Fibroblast of mammary gland (primary cell): ENCODE data around the gene CLEC4G.

Source experiments
- DNase-seq: peaks from one replicate; pipeline ENCODE4 v3.0.0-alpha.2; 2010; ENCODE audit warnings: low read depth
- H3K4me3 ChIP-seq: 2 replicates; pipeline ENCODE4 v1.5.1; 2011; ENCODE audit warnings: low read depth, mild to moderate bottlenecking, low read length, moderate library complexity; ENCODE audit not compliant: control insufficient read depth
- CTCF ChIP-seq: conservative IDR thresholded peaks from 2 replicates; pipeline ENCODE4 v1.5.1; 2011; ENCODE audit warnings: low read depth, low read length, inconsistent platforms; ENCODE audit not compliant: control insufficient read depth, insufficient read depth

CLEC4G gene

DNA sequence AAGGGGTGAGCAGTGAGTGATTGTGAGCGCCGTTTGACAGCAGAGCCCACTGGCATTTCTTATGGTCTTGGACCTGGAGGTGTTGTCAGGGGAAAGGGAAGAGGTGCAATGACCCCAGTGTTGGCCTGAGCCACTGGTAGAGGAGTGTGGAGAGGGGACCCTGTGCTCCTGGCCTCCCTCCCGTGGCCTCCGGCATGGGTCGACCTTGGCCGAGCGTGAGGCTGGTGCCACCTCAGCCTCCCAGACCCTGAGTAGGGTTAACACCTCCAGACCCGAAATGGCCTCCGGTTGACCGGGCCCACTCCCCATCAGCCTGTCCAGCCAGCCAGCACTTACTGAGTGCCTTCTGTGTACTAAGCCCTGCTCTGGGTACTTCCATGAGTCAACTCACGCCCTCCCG lies 44.7 kb downstream of the CLEC4G start:
- H3K4me3 ChIP-seq: no peak overlapping the region
- TF ChIP-seq CTCF: no peak
- no peak for DNase-seq

DNA sequence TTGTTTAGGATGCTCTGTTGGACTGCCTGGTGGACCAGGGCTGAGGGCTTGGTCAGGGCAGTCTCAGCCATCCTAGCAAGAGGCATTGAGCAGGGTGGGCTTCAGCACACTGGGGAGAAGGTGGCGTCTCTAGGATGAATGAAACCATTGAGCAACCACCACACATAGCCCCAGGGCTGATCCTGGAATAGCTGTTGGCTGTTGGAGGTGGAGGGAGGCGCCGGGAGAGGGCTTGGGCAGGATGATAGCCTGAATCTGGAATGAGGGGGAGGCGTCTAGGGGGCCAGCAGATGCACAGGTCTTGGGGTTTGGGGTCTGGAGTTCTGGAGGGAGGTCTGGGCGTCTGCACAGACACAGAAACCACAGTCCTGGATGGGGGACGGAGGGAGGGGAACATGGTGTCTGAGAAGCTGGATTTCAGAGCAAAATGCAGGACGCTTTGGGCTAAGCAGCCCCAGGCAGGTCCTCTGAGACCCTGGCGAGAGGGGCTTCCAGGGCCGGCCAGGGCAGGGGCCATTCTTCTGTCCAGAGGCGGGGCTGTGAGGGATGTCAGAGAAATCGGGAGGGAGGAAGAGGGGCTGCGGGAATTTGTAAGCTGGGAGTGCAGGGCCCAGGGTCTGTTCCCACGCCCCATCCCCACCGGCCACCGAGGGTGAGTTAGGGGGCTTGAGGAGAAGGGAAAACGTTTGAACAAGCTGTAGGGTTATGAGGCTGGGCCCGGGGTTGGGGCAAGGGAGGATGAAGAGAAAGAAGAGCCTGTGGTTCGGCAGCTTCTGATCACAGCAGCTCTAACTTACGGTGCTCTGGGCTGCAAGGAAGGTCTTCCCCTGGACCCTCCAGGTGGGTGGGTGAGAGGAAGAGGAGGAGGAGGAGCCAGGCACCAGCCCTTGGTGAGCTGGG lies 46.1 kb downstream of the CLEC4G start:
- no peak for TF ChIP-seq CTCF
- no peak overlapping the region for H3K4me3 ChIP-seq
- DNase-seq: no peak

DNA sequence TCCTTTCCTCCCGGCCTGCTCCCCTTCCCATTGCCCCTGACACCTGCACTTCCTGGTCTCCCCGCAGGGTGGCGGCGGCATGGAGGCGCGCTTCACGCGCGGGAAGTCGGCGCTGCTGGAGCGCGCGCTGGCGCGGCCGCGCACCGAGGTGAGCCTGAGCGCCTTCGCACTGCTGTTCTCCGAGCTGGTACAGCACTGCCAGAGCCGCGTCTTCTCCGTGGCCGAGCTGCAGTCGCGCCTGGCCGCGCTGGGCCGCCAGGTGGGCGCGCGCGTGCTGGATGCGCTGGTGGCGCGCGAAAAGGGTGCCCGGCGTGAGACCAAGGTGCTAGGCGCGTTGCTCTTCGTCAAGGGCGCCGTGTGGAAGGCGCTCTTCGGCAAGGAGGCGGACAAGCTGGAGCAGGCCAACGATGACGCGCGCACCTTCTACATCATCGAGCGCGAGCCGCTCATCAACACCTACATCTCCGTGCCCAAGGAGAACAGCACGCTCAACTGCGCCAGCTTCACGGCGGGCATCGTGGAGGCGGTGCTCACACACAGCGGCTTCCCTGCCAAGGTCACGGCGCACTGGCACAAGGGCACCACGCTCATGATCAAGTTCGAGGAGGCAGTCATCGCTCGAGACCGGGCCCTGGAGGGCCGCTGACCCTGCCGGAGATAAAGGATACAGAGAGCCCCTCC lies 49.6 kb downstream of the CLEC4G start:
- no peak for DNase-seq
- H3K4me3 ChIP-seq: peak overlapping the region; percentile 84
- TF ChIP-seq CTCF: no peak

- TF ChIP-seq CTCF: peak; percentile 68
- peak; percentile 76 for DNase-seq
- H3K4me3 ChIP-seq: peak overlapping the region; percentile 84
These were observed 50.4 kb downstream of the CLEC4G start for GRCh38 chr19:7681340-7682174.

DNA sequence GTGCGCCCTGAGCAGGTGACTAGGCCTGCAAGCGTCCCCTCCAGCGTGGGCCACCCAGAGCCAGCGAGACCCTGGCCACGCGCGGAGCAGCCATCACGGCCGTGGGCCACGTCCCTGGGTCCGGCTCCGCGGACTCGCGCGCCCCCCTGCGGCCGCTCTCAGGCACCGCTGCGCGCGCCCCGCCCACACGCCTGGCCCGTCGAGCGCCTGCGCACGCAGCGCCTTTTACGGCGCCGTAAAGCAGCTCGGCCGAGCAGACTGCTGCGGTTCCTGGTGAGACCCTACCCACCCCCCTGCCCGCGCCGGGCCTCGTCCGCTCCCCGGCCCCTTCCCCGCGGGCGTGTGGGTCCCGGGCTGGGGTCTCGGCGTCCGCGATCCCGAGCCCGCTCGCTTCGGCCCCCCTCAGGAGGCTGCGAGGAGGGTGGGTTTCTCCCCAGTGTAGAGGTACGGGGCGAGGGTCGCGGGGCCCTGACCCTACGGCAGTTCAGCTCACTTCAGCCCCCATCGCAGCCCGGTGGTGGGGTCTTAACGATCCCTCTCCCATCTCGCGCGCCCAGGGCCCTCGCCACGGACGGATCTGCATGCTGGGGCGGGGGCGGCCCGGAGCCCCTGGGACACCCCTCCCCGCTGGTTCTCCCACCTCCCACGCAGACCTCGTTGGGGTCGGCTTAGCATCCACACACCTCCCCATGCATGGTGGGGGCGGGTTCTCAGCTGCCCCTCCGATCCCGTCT lies 51.1 kb downstream of the CLEC4G start, which contains the start of gene TRAPPC5:
Gene TRAPPC5, plus strand, starts transcription at position 228 of the 734 bp plus-strand sequence. CDS start 1,421 bp downstream, outside the sequence.
- peak within 1 kb of the TSS; percentile 84 for H3K4me3 ChIP-seq
- TF ChIP-seq CTCF: no peak
- DNase-seq: peak; percentile 72
